Heart left ventricle (tissue), 16 donors: ENCODE measurements around the gene C3. TPM values are rescaled to one million over a fixed set of nuclear protein-coding genes. Genes with fewer than 3 reads are reported as not detected.

Source experiments
- ATAC-seq, 4 donors: fragments of 200-7000 bp; cut with Tn5 transposase; one replicate each; pipeline ENCODE4 v1.9.1; 2020 to 2022; ENCODE audit warnings: moderate library complexity in 4 of 4, mild to moderate bottlenecking in 3 of 4, moderate number of reproducible peaks in 1 of 4
- DNase-seq, 5 donors: peaks; one replicate each; pipeline ENCODE4 v3.0.0-alpha.2; 2020
- H3K27ac ChIP-seq, 12 donors: fragments of 200-600 bp; sonication (generic) in 4 of 12; one replicate each; pipeline versions ENCODE4 v1.5.0 to v1.8.0; 2016 to 2022; ENCODE audit warnings: mild to moderate bottlenecking in 2 of 12
- H3K27me3 ChIP-seq, 9 donors: fragments of 200-600 bp; sonication (generic) in 2 of 9; one replicate each; pipeline versions ENCODE4 v1.5.1 to v1.8.0; 2016 to 2022; ENCODE audit warnings: mild to moderate bottlenecking in 3 of 9
- H3K36me3 ChIP-seq, 9 donors: fragments of 200-600 bp; sonication (generic) in 2 of 9; one replicate each; pipeline versions ENCODE4 v1.5.0 to v1.8.0; 2018 to 2022; ENCODE audit warnings: mild to moderate bottlenecking in 2 of 9
- H3K4me1 ChIP-seq, 12 donors: fragments of 200-600 bp; sonication (generic) in 4 of 12; one replicate each; pipeline versions ENCODE4 v1.5.0 to v1.8.0; 2016 to 2022; ENCODE audit warnings: mild to moderate bottlenecking in 3 of 12
- H3K4me3 ChIP-seq, 12 donors: fragments of 200-600 bp; sonication (generic) in 4 of 12; one replicate each; pipeline versions ENCODE4 v1.5.0 to v1.8.0; 2017 to 2022; ENCODE audit warnings: mild to moderate bottlenecking in 9 of 12, moderate library complexity in 4 of 12
- H3K9me3 ChIP-seq, 12 donors: fragments of 200-600 bp; sonication (generic) in 4 of 12; one replicate each; pipeline versions ENCODE4 v1.5.0 to v1.8.0; 2016 to 2022; ENCODE audit warnings: mild to moderate bottlenecking in 1 of 12
- POLR2A ChIP-seq, 2 donors: fragments of 450-650 bp; IDR thresholded peaks; one replicate each; pipeline ENCODE4 v1.6.1; 2017; ENCODE audit warnings: antibody characterized with exemption in 2 of 2, mild to moderate bottlenecking in 2 of 2, moderate library complexity in 2 of 2
- WGBS, 4 donors: extraction: QIAGEN DNeasy Blood & Tissue Kit in 2 of 4; methylation state at CpG; one replicate each; pipeline versions ENCODE4 v1.1.5 to v1.1.7; 2013 to 2018; 5-methylcytosine and 5-hydroxymethylcytosine counted together
- intact Hi-C, 10 donors: fragments of 100-400 bp; cut with DNase I; formaldehyde crosslinking; loops; one replicate each; pipeline versions ENCODE4 v1.11.1 to v1.14.2; 2022
- polyA plus RNA-seq, 2 donors: library from polyadenylated mRNA; stranded (reverse); fragments of 200-250 nt; gene quantifications; one replicate each; pipeline ENCODE4 v1.2.3, GENCODE V29; 2013
- total RNA-seq, 9 donors: library from RNA; depleted of rRNA in 2 of 9; stranded (reverse); fragments of >200 nt in 2 of 9; fragmentation: NEBNext Ultra II Directional in 3 of 9; extraction: Animal tissue kit (Norgen Biotek cat#: 25700) in 3 of 9; gene quantifications; one replicate each; pipeline versions ENCODE4 v1.1.0 to v1.2.4, GENCODE V29; 2016 to 2023
- TF ChIP-seq, protein P1 (sequence below), 12 donors: fragments of 200-600 bp; sonication (generic) in 4 of 12; IDR thresholded peaks; one replicate each; pipeline versions ENCODE4 v1.5.0 to v1.8.0; 2018 to 2022; ENCODE audit warnings: antibody characterized with exemption in 12 of 12, mild to moderate bottlenecking in 5 of 12
- donor health status: ischemic (EF 13 %, LVEDD 7.1; RV severe dilation, severe dysfunction).
- donor health status: healthy with polysubstance abuse.
- donor health status: DM: no; HTN: yes; CAD: no.
- donor health status: DM: no; HTN: no; CAD: no.
- donor health status: ischemic (EF 25% LVEDD 6.9; RV normal size, moderate dysfunction).
- donor health status: ischemic (EF 25% LVEDD 5.7; RV mildly dilated, moderate dysfunction).
- donor health status: healthy.
- donor health status: DM: yes; HTN: yes; CAD: no.
- donor health status: ischemic (EF 35%, LVEDD 5.7; RV mildly dilated, moderate dysfunction).
- donor health status: nonischemic (EF 11% LVEDD 7.7; RV severe dilation, severe dysfunction).
- donor health status: DM: yes; HTN: yes; CAD: no.
- donor health status: PGD.
- donor health status: ischemic (EF 29% LVEDD 5.4; RV normal size, mild dysfunction).
- donor health status: nonischemic (EF 23%, LVEDD 6.1; RV moderate dilation, normal function).

C3 gene
- total and polyA plus RNA-seq, 11 donors, result 31.7 to 1,888 (median 81.0) TPM

GRCh38 chr19:6754653-6755463 lies 34.4 kb upstream of the C3 start:
- Histone ChIP-seq H3K4me3 (no peak overlapping the region), H3K4me1 (peaks cover 0 to 14% (median 7%) of the 10 kb centered on the region in 12 donors), H3K9me3 (no peaks in the 10 kb centered on the region), H3K27ac (no peak overlapping the region), H3K36me3 (peaks cover 0 to 30% (median 27%) of the 10 kb centered on the region in 9 donors), H3K27me3 (no peaks in the 10 kb centered on the region)
- WGBS, 4 donors, result 90 to 96% (median 93%) methylated on average over 21 to 23 of the region's 23 CpGs
- ATAC-seq (no peak), DNase-seq (peak in 1 of 5 donors; percentile 7)
- TF ChIP-seq, protein P1, sequence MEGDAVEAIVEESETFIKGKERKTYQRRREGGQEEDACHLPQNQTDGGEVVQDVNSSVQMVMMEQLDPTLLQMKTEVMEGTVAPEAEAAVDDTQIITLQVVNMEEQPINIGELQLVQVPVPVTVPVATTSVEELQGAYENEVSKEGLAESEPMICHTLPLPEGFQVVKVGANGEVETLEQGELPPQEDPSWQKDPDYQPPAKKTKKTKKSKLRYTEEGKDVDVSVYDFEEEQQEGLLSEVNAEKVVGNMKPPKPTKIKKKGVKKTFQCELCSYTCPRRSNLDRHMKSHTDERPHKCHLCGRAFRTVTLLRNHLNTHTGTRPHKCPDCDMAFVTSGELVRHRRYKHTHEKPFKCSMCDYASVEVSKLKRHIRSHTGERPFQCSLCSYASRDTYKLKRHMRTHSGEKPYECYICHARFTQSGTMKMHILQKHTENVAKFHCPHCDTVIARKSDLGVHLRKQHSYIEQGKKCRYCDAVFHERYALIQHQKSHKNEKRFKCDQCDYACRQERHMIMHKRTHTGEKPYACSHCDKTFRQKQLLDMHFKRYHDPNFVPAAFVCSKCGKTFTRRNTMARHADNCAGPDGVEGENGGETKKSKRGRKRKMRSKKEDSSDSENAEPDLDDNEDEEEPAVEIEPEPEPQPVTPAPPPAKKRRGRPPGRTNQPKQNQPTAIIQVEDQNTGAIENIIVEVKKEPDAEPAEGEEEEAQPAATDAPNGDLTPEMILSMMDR (IDR thresholded peaks at IDR 0.05), result no peak
- TF ChIP-seq POLR2A (IDR thresholded peaks at IDR 0.05), result no peak
- intact Hi-C loops, result loop anchor here in 2 of 10 donors (5.0 to 10.0 kb wide), 2 partner anchors 120 to 123 kb away; no protein-coding TSS in a partner anchor

DNA sequence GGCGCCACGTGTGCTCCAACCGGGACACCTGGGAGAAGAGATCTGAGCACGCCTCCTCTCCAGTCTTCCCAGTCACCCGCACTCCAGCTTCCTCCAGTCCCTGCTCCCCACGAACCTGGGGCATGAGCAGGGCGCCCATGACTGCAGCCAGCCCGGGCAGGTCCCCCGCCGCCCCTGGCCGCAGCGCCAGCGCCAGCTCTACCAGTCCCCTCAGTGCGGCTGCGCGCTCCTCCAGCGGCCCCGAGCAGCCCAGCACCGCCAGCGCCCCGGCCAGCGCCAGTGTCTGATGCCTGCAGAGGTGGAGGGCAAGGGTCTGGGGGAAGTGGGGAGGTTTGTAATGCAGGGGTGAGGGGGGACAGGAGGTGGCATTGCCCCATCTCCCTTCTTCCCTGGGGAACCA lies 33.7 kb upstream of the C3 start:
- peaks cover 0 to 37% (median 35%) of the 10 kb centered on the region in 9 donors for H3K36me3 ChIP-seq
- H3K9me3 ChIP-seq, result no peaks in the 10 kb centered on the region
- DNase-seq, result no peak
- ATAC-seq, result peak in 1 of 4 donors; percentile 3
- TF ChIP-seq, protein P1 (IDR thresholded peaks at IDR 0.05), result no peak
- no peak for TF ChIP-seq POLR2A (IDR thresholded peaks at IDR 0.05)
- peaks cover 0 to 16% (median 8%) of the 10 kb centered on the region in 12 donors for H3K4me1 ChIP-seq
- H3K27ac ChIP-seq, result peak overlapping the region in 1 of 12 donors; percentile 72
- no peak overlapping the region for H3K4me3 ChIP-seq
- intact Hi-C loops, result loop anchor here in 2 of 10 donors (5.0 to 10.0 kb wide), 2 partner anchors 119 to 122 kb away; no protein-coding TSS in a partner anchor
- no peaks in the 10 kb centered on the region for H3K27me3 ChIP-seq
- 94 to 97% (median 95%) methylated on average over 22 of the region's 22 CpGs for WGBS, 4 donors

DNA sequence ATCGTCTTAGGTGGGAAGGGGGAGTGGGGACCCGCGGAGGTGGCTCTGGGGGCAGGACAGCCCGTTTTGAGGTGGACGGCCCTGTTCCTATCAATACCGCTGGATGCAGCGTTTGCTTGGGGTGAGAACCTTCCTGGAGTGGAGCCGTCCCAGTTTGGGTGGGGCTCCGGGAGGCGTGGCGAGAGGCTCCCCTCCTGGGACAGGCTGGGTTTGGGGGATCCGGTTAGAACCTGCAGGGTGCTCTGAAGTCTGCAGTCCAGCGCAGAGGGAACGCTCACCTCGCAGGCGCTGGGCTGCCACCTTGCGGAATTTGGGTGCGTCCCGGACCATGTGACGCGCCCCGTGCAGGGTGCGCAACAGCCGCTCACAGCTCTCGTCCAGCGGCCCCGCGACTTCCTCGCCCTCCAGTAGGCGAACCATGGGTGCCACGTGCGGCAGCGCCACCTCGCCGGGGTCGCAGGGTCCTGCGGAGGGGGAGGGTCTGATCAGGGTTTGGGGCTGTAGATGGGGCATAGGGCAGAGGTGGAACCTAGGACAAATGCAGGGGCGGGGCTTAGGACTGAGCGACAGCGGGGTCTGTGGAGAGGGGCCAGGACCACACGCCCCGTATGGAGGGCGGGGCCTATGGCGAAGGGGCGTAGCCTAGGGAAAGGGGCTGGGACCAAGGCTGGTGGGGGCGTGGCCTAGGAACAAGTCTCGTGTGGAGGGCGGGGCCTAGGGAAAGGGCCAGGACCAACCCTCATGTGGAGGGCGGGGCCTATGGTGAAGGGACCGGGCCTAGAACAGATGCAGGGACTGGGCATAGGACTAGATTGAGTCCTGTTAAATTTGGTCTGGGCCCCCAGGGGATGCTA lies 33.0 kb upstream of the C3 start:
- Histone ChIP-seq H3K27ac (peak overlapping the region in 8 of 12 donors; percentile 9 to 72 (median 48)), H3K4me1 (peaks cover 0 to 16% (median 8%) of the 10 kb centered on the region in 12 donors), H3K36me3 (peaks cover 0 to 44% (median 42%) of the 10 kb centered on the region in 9 donors), H3K4me3 (peak overlapping the region in 10 of 12 donors; percentile 39 to 56 (median 48)), H3K9me3 (no peaks in the 10 kb centered on the region), H3K27me3 (no peaks in the 10 kb centered on the region)
- DNase-seq, result peak; percentile 67 to 90 (median 81)
- peak; percentile 79 to 90 (median 85) for ATAC-seq
- TF ChIP-seq, protein P1 (IDR thresholded peaks at IDR 0.05), result peak; percentile 29 to 64 (median 49)
- no peak for TF ChIP-seq POLR2A (IDR thresholded peaks at IDR 0.05)
- WGBS, 4 donors, result 4 to 11% (median 7%) methylated on average over 34 to 50 of the region's 50 CpGs
- intact Hi-C loops, result loop anchor here in 3 of 10 donors (1.0 to 10.0 kb wide), 3 partner anchors 14 to 121 kb away; partner anchors contain the start of gene TRIP10 (in 1 of the 3)
